Left renal pelvis (tissue), 4 donors: Measurements from ENCODE around the gene TNN. TPM values are rescaled to one million over a fixed set of nuclear protein-coding genes. Genes with fewer than 3 reads are reported as not detected.

ENCODE experiments used
- DNase-seq, 4 donors: peaks; one replicate each; pipeline ENCODE4 v3.0.0-alpha.2; 2013; ENCODE audit warnings: low read depth in 4 of 4, low spot score in 3 of 4
- polyA plus RNA-seq, 4 donors: library from polyadenylated mRNA; unstranded; fragments of 120-200 nt; gene quantifications; one replicate each; pipeline ENCODE4 v1.2.1, GENCODE V29; 2013; ENCODE audit not compliant: insufficient read length in 4 of 4

Gene TNN
- polyA plus RNA-seq, 4 donors: 2.3 to 3.5 (median 2.4) TPM

DNA sequence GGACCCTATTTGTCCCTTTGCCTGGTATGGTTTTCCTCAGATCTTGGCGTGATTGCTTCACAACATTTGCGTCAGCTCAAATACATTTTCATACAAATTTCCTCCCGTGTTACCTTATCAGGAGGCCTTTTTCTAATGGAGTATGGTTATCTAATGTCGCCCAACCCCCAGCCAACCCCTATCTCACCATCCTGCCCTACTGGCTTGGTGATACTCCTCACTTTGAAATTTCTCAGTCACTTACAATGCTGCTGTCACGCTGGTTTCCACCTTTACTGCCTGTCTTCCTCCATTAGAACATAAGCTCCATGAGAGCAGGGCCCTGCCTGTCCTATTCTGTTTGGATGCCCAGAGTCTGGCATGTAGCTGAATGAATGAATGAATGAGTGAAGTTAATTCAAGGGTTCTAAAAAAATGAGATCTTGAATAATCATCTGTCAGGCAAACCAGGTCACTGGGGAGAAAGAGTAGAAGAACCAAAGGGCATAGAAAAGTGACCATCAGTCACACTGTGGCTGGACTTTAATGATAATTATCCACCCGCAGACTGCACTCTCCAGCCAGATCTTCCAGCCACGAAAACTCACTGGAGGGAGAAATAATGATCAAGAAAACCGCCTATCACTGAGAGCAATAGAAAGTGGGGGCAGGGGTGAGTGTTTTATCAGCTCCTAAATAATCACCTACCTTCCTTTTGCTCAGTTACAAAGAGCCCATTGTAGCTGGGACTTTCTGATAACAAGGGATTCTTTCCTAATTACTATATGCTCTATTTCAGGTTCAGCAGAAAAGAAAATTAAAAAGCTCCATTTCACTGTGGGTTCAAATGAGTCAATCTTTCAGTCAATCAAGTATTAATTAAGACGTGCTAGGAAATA is 103.6 kb downstream of the TNN start:
- DNase-seq: no peak

DNA sequence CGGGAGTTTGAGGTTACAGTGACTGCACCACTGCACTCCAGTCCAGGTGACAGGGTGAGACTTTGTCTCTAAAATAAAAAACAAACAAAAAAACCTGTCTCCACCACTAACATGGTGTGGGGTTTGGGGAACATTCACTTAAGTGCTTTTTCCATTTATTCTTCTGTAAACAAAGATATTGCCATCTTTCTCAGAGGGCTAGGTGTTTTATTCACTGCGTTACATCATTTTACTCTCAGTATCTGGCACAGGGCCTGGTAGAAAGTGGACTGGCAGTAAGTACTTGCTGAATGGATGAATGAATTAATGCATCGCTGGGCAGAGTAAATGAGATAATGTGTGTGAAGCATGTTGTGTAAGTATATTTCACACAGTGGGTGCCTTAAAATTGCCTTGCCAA is 104.9 kb downstream of the TNN start:
- no peak for DNase-seq

DNA sequence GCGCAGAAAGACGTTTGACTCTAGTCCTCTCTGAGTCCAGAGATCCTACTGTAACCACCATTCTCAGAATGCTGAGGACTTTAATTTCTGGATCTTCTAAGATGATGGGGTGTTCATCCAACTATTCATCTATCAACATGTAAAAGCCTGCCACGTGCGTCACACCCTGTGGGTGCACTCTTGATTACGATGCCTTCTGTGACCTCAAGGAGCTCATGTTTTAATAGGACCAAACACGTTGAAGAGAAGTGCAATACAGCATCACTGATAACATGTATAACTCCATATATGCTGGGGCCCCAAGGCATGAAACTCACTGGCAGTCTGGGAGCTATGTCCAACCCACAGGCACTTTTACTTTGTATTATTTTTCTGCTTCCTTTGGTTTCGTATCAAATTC is 105.9 kb downstream of the TNN start:
- no peak for DNase-seq

GRCh38 chr1:175174309-175175102 is 106.9 kb downstream of the TNN start:
- no peak for DNase-seq

DNA sequence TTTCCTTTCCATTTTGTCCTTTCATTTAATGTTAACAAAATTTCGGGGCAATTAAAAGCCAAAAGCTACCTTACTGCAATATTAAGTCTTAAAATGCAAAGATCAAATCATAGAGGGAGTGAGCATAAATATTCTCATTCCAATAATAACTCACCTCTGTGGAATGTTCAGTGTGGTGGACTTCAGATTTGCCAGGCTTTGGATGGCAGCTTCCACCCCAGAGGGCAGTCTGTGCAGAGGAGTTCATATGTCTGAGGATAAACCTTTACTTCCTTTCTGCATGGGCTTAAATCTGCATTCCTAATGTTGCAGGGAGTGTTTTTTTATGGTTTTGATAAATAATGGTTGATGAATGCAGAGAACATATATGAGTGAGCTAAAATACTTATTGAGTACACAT is 108.6 kb downstream of the TNN start:
- no peak for DNase-seq

DNA sequence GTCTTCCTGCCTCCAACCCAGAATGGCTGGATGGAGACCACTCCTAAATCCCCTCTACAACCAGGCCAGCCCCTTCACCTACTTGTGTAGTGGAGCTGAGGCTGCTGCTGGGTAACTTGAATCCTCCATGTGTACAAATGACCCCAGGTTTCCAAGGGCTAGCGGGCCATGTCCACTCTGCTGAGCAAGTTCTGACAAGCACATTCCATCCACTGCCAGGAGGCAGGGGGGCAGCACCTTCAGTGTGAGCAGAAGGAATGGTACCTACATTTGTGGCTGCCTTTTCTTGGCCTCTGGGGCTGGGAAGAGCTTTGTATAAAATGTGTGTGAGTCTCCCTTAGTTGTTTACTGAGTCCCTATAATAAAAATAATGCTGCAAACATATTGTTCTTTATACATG is 110.4 kb downstream of the TNN start:
- DNase-seq: no peak

DNA sequence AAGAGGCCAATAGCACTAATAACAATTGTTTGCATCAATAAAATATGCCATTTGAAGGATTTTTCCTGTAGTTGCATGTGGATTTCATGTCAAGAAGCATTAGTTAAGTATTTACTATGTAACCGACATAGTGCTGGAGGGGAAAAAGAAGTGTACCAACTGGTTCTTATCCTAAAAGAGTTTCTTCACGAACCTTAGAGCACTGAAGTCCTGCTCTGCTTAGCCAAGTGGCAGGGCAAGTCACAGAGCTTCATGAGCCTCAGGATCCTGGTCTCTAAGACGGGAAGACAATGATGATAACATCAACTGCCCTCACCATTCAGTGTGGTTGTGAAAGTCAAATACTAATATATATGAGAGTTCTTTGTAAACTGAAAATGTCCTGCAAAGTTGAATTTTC is 110.8 kb downstream of the TNN start:
- no peak for DNase-seq

DNA sequence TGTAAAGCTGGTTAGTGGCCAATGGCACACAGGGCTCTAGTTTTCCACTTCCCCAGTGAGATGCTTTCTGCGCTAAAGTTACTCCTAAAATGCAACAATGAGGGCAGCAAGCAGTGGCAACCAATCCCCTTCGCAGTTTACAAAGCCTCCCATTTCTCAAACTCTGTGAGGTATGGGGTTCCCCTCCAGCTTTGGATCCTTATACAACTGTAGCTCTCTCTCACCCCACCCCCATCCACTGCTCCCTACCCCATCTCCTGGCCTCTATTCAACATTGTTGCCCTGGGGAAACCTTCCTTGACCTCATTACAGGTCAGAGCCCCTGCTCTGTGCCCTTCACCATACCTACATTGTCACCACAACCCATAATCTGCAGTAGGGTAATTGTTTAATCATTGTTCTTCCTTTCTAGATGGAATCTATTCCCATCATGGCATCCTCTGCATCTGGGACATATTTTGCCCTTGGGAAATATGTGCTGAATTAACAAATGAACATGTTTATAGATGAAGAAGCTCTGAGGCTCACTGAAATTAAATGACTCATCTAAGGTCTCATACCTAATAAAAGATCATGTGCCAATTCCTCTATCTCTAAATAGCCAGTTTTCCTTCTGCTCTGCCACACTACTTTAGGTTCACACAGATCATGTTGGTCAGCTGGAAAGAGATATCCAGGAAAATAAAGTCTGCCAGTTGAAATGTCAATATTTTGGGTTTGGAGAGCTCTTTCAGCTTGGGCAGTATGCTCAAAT is 112.4 kb downstream of the TNN start:
- no peak for DNase-seq

- DNase-seq: no peak
These were observed 114.6 kb downstream of the TNN start for GRCh38 chr1:175182201-175182746.

DNA sequence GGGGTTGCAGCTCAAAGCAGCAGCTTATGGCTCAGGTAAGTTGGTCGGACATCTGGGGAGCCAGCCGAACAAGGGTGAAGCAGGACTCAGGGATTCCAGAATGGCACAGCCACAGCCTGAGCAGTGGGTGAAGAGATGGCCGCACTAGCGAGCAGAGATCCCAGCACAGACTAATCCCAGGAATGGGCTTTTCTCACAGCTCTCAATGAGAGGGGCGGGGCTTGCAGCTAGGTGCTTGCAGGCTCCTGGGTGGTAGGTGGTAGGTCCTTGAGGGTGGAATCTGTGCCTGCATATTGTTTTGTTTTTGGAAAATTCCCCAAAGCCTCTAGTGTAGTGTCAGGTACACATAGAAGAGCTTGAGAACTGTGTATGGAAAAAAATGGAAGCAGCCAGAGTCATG is 116.0 kb downstream of the TNN start:
- no peak for DNase-seq

DNA sequence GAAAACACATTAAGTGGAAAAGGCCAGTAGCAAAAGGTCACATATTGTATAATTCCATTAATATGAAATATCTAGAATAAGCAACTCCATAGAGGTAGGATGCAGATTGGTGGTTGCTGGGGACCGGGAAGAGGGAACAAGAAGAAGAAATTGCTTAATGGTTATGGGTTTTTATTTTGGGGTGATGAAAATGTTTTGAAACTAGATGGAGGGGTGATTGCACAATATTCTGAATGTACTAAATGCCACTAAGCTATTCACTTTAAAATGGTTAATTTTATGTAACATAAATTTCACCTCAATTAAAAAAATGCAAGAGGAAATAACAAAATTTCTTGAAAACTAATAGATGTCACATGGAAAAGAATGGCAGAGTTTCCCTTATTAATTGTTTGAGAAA is 118.3 kb downstream of the TNN start:
- no peak for DNase-seq

DNA sequence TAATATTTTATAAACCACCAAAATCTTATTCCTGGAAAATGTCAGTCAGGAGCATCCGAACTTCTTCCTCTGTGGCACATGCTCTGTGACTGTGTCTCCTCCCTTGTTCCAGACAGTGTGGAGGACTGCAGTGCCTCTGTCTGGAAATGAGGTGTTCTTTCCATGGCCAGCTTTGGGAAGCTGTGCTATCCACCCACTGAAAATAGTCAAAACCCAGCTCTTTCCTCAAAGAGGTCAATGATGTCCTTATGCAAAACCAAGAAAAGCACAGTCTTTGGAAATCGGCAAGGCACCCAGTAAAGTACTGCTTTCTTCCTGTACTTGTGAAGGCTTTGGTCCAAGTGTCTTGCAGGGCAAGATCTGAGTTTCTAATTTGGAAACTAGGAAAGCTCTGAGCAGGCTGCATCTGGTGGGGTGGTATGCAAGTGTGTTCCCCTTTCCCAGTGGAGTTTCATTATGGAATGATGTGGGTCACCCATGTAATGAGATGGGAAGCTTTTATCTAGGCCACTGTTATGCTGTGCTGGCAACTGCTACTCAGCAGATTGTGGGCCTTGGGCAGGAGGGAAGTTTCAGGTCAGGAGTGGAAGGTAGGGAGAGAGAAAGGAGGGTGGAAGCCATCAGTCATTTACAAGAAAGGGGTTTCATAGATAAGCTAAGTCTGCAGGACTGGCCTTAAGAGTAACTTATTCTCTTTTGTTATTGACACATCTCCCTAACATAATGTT is 119.0 kb downstream of the TNN start:
- DNase-seq: no peak

DNA sequence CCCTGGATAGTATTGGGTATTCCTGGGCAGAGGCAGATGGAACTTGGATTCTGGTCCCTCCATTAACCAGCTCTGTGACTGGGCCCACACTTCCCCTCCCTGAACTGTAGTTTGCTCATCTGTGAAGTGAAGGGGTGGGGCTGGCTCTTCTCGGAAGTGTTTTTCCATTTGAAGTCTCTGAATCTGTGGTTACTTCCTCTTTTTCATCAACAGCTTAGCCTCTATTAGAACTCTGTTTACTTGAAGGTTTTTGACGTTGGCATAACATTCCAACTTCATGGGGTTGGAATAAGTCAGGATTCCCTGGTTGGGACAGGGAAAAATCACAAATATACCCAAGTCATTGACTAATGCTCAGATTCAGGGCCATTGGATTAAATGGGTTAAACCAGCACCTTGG is 121.3 kb downstream of the TNN start:
- DNase-seq: no peak

GRCh38 chr1:175191659-175192058 is 124.0 kb downstream of the TNN start:
- DNase-seq: no peak

GRCh38 chr1:175192111-175192629 is 124.5 kb downstream of the TNN start:
- DNase-seq: peak in 1 of 4 donors; percentile 37

DNA sequence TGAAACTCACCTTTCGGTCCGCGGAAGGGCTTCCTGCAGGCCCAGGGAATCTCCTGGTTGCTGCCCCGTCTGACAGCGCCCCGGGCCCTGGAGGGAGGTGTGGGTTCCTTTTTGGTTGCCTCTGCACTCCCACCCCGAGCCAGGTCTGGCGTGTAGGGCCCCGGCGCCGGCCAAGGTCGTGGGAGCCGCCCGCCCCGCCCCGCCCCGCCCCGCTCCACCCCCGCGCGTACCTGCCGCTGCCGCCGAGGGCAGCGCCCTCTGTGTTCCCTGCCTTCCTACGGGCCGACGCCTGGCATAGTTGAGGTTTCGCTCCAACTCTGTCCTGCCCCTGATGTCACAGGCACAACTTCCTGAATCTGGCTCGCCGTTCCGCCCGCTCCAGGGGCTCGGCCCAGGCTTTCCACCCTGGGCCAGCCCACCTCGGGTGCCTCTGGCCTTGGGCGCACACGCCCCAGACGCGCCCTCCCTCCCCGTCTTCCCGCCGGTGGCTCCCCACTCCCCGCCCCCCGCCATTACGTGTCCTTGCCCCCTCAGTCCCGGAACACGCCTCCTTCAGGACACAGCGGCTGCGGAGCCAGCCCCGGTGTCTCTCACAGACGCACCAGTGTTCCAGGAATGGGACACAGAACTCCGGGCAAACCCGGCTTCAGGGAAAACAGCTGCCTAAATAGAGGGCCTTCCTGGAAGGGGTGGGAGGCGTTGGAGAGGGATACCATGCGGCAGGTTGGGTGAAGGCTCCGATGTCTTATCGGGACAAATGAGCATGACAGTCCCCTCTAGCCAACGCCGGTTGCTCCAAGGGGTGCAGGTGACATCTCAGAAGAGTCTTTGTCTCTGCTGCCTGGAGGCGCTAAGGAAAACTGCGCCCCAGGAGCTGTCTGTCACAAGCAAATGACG is 125.2 kb downstream of the TNN start, which contains the start of gene KIAA0040:
Gene KIAA0040 (minus strand): TSS at position 147 of the 897 bp plus-strand sequence. CDS start 31,763 bp downstream, outside the sequence.
- peak in 2 of 4 donors; percentile 39 to 46 for DNase-seq

DNA sequence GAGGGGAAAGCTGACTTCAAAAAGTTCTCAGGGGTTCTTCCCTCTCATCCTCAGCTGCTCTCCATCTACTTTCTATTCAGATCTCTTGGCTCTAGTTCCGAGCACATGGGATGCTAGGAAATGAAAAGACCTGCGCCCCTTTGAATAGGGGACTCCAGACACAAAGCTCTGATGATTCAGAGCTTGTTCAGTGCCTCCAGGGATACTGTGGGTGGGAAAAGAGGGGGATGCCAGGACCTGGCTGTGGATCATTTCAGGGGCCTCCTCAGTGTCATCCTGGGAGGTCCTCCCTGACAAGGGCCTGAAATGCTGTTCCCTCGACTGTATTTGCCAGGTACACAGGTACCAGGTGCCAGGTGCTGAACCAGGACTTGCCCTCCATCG is 125.9 kb downstream of the TNN start:
- no peak for DNase-seq

- no peak for DNase-seq
These were observed 127.6 kb downstream of the TNN start for GRCh38 chr1:175195281-175195680.

DNA sequence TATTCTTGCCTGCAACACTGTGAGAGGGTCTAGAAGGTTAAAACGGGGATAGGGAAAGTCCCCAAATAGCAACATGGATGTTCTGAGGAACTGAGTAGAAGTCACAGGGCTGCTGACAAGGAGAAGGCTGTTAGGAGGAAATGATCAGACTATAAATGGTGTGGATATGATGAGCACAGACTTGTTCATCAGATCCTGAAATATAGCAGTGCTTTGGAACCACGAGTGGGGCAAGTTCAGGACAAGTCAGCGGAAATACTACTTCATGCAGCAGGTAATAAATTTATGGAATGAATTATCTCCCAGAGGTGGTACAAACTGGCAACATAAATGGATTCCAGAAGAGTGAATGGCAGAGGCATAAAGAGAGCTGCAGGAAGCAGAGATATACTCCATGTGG is 128.2 kb downstream of the TNN start:
- no peak for DNase-seq
